IPS-20b (cell line): ENCODE data around the gene WDTC1.

Source experiments
- H3K27ac ChIP-seq: one replicate; pipeline ENCODE4 v1.5.1; 2013; ENCODE audit warnings: low read length
- H3K27me3 ChIP-seq: 2 replicates; pipeline ENCODE4 v1.6.1; 2013; ENCODE audit warnings: mild to moderate bottlenecking, low read length, inconsistent platforms; ENCODE audit not compliant: insufficient read depth
- H3K36me3 ChIP-seq: 2 replicates; pipeline ENCODE4 v1.6.1; 2013; ENCODE audit warnings: low read depth, mild to moderate bottlenecking, inconsistent platforms, low read length, moderate library complexity; ENCODE audit not compliant: insufficient read depth
- H3K4me1 ChIP-seq: 2 replicates; pipeline ENCODE4 v1.6.1; 2013; ENCODE audit warnings: mild to moderate bottlenecking, control low read depth, inconsistent platforms, low read length, moderate library complexity; ENCODE audit not compliant: insufficient read depth
- H3K4me3 ChIP-seq: 2 replicates; pipeline ENCODE4 v1.5.1; 2013; ENCODE audit warnings: mild to moderate bottlenecking, low read length, inconsistent platforms
- H3K9ac ChIP-seq: 2 replicates; pipeline ENCODE4 v1.6.1; 2013; ENCODE audit warnings: low read depth, mild to moderate bottlenecking, inconsistent platforms, low read length, moderate library complexity
- H3K9me3 ChIP-seq: 2 replicates; pipeline ENCODE4 v1.6.1; 2013; ENCODE audit warnings: mild to moderate bottlenecking, low read depth, low read length, inconsistent platforms; ENCODE audit not compliant: insufficient read depth

Gene WDTC1

DNA sequence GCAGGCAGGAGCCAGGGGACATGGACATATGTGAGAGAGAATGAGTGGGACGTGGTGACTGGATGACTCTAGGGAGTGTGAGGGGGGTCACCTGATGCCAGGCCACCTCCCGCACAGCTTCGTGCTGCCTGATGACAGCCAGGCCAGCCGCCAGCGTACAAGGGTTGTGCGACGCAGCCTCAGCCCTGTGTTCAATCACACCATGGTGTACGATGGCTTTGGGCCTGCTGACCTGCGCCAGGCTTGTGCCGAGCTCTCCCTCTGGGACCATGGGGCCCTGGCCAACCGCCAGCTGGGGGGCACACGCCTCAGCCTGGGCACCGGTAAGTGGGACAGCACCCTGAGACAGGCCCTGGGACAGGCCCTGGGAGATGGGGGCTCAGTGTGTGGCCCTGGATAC, 118.7 kb downstream of the WDTC1 start:
- H3K27me3 ChIP-seq, result peaks cover 29% of the 10 kb centered on the region
- H3K9ac ChIP-seq, result no peak overlapping the region
- no peaks in the 10 kb centered on the region for H3K9me3 ChIP-seq
- H3K4me3 ChIP-seq, result no peak overlapping the region
- peaks cover 5% of the 10 kb centered on the region for H3K4me1 ChIP-seq
- H3K36me3 ChIP-seq, result no peaks in the 10 kb centered on the region
- no peak overlapping the region for H3K27ac ChIP-seq

GRCh38 chr1:27353629-27354028, 119.2 kb downstream of the WDTC1 start:
- Histone ChIP-seq H3K36me3 (no peaks in the 10 kb centered on the region), H3K9me3 (no peaks in the 10 kb centered on the region), H3K27me3 (peaks cover 33% of the 10 kb centered on the region), H3K4me1 (peaks cover 5% of the 10 kb centered on the region), H3K4me3 (no peak overlapping the region), H3K9ac (no peak overlapping the region), H3K27ac (no peak overlapping the region)

DNA sequence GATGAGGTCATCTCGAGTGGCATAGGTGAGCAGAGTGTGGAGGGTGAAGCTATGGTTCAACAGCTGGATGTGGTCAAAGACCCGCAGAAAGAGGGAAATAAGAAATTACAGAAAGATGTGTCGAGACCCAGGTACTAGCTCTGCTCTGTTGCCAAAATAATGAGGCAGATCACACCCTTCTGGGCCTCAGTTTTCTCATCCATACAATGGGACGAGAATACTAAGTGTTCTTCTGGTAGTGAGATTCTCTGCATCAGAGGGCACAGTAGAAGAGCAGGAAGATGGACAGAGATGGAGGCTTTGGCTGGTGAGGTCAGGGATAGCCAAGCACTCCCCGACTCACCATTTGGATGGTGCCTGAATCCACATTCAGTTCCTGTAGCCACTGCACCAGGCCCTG, 121.3 kb downstream of the WDTC1 start:
- Histone ChIP-seq H3K4me3 (no peak overlapping the region), H3K9me3 (no peaks in the 10 kb centered on the region), H3K9ac (no peak overlapping the region), H3K36me3 (no peaks in the 10 kb centered on the region), H3K4me1 (no peaks in the 10 kb centered on the region), H3K27ac (no peak overlapping the region), H3K27me3 (peaks cover 34% of the 10 kb centered on the region)

GRCh38 chr1:27356277-27356618, 121.8 kb downstream of the WDTC1 start:
- H3K4me3 ChIP-seq, result no peak overlapping the region
- H3K4me1 ChIP-seq, result no peaks in the 10 kb centered on the region
- no peaks in the 10 kb centered on the region for H3K9me3 ChIP-seq
- H3K9ac ChIP-seq, result no peak overlapping the region
- H3K27me3 ChIP-seq, result peaks cover 37% of the 10 kb centered on the region
- H3K27ac ChIP-seq, result no peak overlapping the region
- H3K36me3 ChIP-seq, result no peaks in the 10 kb centered on the region

DNA sequence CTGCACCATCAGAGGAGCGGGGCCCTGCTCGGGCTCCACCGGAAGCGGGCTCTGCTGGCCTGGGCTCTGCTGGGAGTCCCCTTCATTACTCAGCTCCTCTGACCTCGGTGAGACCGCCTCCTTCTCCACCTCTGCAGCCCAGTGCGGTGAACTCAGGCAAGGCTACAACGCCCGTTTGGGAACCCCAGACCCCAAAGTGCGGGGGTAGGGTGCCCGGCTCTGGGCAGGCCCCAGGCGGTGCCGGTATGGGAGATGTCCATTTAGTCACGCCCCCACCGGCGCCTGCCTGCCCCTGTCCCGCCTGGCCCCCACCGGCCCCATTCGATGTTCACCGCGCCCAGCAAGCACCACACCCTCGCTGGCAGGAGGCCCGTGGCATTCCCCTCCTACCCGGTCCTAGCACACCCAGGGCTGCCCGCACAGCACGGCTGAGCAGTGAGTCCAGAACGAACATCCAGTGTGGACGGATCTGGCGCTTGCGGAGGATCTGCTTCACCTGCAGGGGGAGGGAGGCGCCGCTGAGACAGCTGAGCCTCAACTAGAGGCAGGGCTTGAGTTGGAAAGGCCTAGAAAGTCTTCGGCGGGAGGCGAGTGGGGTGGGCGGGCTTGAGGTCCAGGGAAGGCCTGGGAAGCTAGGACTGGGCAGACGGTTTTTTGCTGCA, 122.3 kb downstream of the WDTC1 start:
- Histone ChIP-seq H3K27me3 (peaks cover 42% of the 10 kb centered on the region), H3K4me3 (peak overlapping the region; percentile 45; the same call in 1 of the 2 replicates), H3K27ac (no peak overlapping the region), H3K4me1 (no peaks in the 10 kb centered on the region), H3K9ac (no peak overlapping the region), H3K9me3 (no peaks in the 10 kb centered on the region), H3K36me3 (no peaks in the 10 kb centered on the region)

DNA sequence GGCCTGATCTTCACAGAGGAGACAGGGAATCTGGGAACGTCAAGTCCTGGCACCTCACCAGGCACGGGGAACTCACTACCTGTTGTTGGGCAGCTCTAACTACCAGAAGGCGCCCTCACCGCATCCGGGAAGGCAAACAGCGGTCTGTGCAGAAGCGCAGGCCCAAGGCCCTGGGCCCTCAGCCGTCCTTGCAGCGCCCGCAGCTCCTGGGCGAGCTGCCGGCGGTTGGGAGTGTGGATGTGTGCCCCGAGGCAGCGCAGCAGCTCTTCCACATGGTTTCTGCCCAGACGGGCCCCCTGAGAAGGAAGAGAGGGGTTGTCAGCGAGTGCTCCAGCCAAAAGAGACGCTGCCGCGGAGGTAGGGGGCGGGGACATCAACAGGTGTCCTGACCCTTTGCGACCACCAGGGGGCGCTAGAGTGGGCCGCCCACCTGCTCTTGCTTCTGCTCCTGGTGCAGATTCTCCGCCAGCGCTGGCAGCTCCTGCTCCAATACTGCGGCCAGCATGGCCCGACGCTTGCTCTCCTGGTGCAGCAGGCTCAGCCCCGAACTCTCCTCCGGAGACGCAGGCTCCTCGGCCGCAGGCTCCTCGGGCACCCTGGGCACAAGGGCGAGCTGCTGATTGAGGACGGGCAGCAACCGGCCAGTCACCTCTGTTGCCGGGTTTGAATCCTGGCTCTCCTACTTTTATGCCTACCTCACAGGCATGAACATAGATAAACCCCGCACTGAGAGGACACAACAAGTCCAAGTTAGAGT, 123.0 kb downstream of the WDTC1 start:
- Histone ChIP-seq H3K27me3 (peaks cover 49% of the 10 kb centered on the region), H3K4me1 (no peaks in the 10 kb centered on the region), H3K27ac (no peak overlapping the region), H3K4me3 (peak overlapping the region; percentile 45; the same call in 1 of the 2 replicates), H3K9ac (no peak overlapping the region), H3K36me3 (no peaks in the 10 kb centered on the region), H3K9me3 (no peaks in the 10 kb centered on the region)
